Right kidney (tissue), 1 donor: Measurements from ENCODE around the gene AGPAT3.

ENCODE experiments used
- DNase-seq: peaks from one replicate; pipeline ENCODE4 v3.0.0-alpha.2; 2016

Gene AGPAT3

DNA sequence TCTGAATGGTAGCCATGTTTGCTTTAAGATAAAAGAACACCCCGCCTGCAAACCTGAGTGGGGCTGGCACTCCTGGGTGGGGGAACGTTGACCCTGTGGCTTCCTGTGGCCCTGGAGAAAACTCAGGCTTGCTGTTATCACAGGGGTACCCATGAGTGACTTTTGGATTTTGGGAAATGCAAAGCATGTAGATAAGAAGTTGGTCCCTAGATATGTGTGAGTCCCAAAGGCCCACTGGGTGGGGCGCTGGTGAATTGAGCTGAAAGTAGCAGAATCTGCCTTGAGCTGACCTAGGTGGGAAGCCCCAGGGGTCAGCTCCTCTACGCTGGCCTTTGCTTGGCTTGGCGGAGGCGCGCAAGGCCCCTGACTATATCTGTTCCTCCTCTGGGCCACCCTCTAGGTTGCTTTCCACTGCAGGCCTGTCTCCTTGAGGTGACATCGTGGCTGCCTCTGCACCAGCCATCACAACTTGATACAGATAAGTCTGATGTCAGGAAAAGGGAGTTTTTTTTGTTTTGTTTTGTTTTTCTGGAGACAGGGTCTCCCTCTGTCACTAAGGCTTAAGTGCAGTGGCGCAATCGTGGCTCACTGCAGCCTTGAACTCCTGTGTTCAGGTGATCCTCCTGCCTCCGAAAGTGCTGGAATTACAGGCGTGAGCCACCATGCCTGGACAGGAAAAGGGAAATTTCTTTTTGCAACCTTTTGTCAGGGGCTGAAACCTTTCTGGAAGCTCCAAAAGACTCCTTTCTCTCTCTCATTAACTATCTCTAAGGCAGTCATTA lies 72.2 kb downstream of the AGPAT3 start:
- DNase-seq: no peak

DNA sequence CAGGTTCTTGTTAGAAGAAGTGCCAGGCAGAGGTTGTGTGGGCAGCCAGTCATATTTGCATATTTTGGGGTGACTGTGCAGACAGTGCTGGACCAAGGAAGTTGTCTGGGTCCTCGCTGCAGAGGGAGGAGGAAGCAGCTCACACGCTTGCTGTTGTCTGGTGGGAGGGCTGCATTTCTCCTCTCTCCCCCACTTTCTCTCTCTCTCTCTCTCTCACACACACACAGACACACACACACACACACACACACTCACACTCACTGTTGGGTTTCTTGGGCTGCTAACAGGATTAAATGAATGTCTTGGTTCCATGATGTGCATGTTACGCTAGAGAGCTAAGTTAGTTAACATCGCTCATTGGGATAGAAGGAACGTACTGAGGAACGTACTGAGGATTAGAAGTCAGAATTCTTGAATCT lies 72.9 kb downstream of the AGPAT3 start:
- DNase-seq: no peak

DNA sequence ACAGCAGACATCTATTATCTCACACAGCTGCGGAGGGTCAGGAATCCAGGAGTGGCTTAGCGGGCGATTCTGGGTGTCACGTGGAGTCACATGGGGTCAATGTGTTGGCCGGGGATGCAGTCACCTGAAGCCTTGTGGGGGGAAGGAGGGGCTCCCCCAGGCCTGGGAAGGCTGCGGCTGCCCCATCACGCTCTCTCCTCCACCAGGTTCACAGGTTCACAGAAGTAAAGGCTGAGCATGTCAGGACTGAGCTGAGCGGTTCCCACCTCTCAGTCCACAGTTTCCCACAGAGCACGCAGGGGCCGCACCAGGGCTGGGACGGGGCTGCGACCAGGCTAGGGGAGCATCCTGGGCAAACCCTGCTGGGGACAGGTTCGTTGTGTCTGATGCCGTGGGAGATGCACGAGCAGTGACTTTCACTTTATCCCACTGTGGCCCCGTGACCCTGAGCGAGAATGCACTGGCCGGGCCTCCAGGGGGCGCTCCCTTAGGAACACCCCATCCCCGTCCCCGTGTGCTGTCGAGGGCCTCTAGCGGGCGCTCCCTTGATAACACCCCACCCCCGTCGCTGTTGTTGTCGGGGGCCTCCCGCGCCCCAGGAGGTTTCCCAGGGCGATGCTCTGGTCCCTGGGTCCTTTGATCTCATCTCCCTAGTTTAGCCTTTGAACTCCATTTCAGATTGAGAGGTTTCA lies 73.9 kb downstream of the AGPAT3 start:
- DNase-seq: peak; percentile 64

DNA sequence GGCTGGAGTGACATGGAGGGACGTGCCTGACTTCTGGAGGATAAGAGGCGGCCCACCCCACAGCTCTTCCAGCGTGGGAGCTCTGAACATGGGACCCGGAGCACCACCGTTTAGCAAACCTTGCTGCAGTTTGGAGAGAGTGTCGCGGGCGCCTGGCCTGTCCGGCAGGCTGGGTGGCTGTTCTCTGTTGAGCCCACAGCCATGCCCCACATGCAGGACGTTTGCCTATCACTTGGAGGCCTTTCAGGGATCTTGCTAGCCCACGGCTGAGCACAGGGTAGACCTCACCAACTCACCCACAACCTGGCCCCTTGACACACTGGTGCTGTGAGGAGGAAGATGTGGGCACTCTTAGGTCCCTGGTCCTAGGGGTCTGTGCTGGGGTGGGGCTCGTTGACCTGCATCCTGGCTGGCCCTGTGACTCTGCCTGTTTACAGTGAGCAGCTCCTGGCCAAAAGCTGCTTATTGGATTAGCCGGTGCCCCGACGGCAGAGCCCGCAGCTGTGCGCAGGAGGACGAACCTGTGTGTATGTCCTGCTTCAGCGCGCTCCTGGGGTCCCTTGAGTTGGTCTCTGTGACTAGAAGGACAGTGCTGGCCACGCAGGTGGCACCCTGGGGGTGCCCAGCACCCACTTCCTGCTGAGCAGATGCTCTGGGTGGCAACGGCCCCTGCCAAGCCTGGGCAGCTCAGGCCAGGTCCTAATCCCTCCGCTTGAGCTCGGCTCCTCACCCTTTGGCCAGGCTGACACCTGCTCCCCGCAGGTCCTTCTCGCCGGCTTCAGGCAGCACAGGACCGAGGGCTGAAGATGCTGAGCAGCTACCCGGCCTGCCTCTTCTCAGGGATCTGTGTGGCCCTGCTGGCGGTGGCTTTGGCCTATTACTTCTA lies 74.7 kb downstream of the AGPAT3 start:
- DNase-seq: no peak

DNA sequence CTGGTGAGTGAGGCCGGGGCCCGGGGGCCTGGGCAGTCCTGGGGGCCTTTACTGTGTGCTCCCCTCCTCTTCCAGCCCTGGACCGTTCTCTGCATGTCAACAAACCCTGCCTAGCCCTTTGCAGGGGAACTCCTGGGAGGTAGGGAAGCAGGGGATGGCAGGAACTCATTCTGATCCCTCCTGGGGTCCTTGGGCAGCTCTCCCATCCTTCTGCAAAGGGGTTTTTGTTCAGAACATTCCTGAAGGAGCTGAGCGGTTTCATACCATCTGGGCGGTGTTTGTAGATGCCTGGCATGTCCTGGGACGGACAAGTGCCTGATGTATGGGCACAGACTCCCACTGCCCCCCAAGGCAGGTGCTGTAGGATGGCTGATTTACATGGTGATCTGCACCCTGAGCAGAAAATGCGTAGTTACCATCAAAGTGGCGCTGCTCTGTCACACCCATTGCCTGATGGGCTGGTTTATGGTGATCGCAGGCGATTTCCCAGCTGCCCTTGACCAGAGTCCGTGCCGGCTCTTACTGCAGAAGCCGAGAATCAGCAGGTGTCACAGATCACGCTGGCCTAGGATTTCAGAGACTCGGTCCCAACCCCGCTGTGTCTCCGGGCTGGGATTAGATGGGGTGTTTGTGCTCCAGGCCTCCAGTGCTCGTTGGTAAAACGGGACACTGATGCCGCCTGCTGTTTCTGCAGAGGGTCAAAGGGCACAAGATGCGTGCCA lies 75.5 kb downstream of the AGPAT3 start:
- no peak for DNase-seq

GRCh38 chr21:43942201-43942600 lies 77.2 kb downstream of the AGPAT3 start:
- DNase-seq: no peak

DNA sequence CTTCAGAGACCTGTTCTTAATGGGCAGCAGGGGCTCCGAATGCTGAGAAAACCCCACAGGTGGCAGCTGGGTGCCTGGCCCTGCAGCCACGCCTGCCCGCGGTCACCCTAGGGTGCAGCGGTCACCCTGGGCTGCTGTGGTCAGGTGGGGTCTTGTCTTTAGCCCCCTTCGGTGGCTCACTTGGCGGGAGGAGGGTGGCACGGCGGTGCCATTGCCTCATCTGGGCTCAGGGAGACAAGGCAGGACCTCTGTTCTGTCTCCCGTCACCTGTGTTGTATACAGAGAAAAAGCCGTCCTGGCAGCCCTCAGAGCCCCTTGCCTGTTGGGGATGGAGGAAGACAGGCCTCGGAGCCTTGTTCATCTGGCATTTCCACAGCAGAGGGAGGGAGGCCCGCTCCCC lies 77.6 kb downstream of the AGPAT3 start:
- DNase-seq: no peak

GRCh38 chr21:43943512-43944077 lies 78.6 kb downstream of the AGPAT3 start:
- no peak for DNase-seq

- no peak for DNase-seq
These were observed 79.1 kb downstream of the AGPAT3 start for GRCh38 chr21:43944078-43944633.

- no peak for DNase-seq
These were observed 79.7 kb downstream of the AGPAT3 start for GRCh38 chr21:43944757-43945156.

GRCh38 chr21:43948740-43949498 lies 83.9 kb downstream of the AGPAT3 start:
- no peak for DNase-seq

DNA sequence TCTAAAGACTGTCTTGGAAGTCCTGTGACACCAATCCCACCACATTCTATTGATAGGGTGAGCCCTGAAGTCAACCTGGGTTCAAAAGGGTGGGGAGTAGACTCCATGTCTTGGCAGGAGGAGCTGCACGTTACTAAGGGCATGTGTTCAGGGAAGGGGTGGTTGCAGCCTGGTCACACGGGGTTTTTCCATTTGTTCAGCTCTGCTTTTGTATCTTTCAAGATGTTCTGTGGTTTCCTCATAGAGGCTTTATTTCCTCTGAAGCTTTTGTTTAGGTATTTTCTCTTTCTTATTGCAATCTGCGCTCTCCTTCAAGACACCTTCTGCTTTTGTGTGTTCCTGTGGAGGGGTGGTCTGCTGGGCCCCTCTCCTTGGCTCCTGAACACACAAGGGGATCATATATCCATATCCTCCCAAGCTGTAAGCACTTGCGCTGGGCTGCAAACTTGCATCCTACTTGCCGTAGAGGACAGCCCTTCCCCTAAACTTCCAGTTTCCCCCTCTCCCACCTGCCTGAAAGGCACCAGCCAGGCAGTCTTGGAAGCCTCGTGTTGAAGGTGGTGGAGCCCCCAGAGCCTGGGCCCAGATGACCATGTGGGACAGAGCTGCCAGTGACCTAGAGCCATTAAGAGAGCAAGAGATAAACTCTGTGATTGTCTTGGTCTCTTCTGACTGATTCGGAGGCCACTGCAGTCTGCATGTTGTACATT lies 84.6 kb downstream of the AGPAT3 start:
- DNase-seq: no peak

GRCh38 chr21:43950481-43950880 lies 85.5 kb downstream of the AGPAT3 start:
- DNase-seq: no peak

- DNase-seq: no peak
These were observed 85.9 kb downstream of the AGPAT3 start for GRCh38 chr21:43950936-43951335.

DNA sequence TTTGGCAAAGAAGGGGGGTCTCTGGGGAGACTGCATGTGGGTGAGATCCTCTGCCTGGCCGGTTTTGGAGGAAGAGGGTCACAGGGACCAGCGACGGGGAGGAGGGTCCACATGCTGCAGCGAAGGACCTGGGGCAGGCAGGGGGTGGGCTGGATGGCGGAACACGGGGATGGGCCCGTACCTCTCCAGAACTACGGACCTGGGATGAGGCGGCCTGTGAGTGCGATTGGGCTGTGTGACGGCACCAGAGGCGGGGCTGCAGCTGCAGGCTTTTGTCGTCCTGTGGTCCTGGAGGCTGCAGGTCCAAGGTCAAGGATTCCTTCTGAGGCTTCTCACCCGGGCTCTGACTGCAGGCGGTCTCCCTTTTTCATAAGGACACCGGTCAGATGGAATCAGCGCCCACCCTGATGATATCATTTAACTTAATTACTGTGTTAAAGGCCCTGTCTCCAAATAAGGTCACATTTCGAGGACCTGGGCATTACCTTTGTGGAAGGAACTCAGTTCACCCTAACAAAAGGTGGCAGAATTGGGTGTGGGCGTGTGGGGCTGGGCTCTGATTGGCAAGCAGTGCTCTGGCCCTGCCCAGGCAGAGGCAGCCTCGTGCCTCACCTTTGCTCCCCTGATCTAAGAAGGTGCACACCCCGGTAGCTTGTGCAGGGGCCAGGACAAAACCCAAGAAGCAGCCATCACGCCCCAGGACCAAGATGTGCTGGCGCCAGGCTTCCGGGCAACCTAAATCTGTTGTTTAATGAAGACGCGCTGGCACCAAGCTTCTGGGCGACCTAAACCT lies 87.1 kb downstream of the AGPAT3 start:
- DNase-seq: no peak

DNA sequence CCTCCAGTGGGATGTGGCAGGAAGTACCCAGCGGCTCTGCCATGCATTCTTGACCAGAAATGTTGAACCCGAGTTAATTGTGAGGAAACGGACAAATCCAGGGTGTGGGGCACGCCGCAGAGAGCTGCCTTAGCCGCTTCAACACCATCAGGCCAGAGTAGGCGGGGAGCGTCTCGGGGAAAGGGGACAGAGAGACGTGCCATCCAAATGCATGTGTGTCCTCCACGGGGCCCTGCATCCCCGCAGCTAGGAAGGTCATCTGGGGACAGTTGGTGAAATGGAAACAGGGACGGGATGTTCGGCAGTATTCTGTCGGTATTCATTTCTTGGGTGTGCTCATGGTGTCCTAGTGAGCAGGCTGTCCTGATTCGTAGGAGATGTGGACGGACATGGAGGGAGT lies 88.0 kb downstream of the AGPAT3 start:
- no peak for DNase-seq

DNA sequence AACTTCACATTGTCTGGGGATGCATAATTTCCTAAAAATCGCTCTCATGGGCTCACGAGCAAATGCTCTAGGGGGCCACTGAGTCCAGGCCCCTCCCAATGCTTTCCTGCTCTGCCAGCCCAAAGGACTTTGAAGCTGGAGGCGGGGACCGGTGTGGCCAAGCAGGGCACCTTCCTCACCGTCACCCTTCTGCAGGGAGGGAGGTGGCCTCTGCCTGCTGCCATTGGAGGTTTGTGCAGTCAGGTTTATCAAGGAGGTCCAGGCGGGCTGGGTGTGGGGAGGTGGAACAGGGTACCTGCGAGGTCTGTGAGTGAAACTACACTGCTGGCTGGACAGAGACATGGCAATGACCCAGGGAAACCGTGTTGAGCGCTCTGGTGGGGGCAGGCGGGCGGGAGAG lies 89.0 kb downstream of the AGPAT3 start:
- DNase-seq: no peak

GRCh38 chr21:43954896-43955295 lies 89.9 kb downstream of the AGPAT3 start:
- no peak for DNase-seq

DNA sequence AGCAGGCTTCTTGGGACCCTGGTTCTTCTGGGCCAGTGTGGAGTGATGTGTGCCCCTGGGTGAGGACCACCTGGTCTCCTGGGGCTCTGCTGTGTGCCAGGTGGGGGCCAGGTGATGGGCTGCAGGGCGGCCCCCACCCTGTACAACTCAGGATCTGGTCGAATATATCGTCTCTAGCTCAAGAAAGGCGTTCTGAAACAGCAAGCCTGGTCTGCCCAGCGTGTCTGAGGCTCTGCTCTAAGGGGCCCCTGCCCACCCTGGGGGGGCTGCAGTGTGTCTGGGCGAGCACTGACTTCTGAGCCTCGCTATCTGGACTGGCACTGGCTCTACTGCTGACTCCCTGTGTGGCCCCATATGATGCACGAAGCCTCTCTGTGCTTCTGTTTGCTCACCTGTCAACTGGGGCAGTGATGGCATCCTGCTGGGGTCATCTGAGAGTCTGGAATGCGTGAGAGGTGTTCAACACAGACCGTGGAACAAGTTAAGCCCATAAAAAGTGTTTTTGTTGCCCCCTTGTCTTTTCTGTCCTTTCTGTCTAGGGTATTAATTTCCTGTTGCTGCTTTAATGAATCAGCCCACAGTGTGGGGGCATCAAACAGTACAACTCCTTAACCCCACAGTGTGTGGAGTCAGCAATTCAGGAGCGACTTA lies 91.1 kb downstream of the AGPAT3 start:
- DNase-seq: peak; percentile 37
